ENCODE data around the gene ZSCAN16. TPM values are rescaled to one million over a fixed set of nuclear protein-coding genes. Genes with fewer than 3 reads are reported as not detected.
A peak's percentile ranks its signal among the peaks of the same experiment; 100 is the strongest.

Gene ZSCAN16
- total and polyA plus RNA-seq, 9 of the 15 experiments (the other 6 are each of a cell fraction or from before 2014, with no cell fraction given): 0.08 TPM; not detected in 8

GRCh38 chr6:28141500-28142329 lies 17.3 kb downstream of the ZSCAN16 start, which contains the start of gene ZKSCAN8 (continued):
- peak; percentile 59; the same call in 1 of the 2 replicates for TF ChIP-seq GTF2E2 (tag; IDR thresholded peaks at IDR 0.05)
- TF ChIP-seq, protein P1, sequence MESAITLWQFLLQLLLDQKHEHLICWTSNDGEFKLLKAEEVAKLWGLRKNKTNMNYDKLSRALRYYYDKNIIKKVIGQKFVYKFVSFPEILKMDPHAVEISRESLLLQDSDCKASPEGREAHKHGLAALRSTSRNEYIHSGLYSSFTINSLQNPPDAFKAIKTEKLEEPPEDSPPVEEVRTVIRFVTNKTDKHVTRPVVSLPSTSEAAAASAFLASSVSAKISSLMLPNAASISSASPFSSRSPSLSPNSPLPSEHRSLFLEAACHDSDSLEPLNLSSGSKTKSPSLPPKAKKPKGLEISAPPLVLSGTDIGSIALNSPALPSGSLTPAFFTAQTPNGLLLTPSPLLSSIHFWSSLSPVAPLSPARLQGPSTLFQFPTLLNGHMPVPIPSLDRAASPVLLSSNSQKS (CRISPR knock-in tag; IDR thresholded peaks at IDR 0.05): no peak
- TF ChIP-seq KDM4B (IDR thresholded peaks at IDR 0.05; ENCODE audit: borderline replicate concordance in 2 of 2, low read depth in 1 of 2): peak in 1 of 2 experiments; percentile 89; a peak in 2 of 4 replicates
- TF ChIP-seq TOE1 (IDR thresholded peaks at IDR 0.05; ENCODE audit: borderline replicate concordance): peak; percentile 75; the same call in 1 of the 2 replicates
- TF ChIP-seq TOE1 (CRISPR knock-in tag; IDR thresholded peaks at IDR 0.05; ENCODE audit: borderline replicate concordance, low read depth): 0 out of 2 replicates have a peak, but pooled peaks have one; percentile 43
- peak; percentile 82; the same call in 1 of the 2 replicates for TF ChIP-seq HMGXB4 (CRISPR knock-in tag; IDR thresholded peaks at IDR 0.05)
- TF ChIP-seq RCOR1 (IDR thresholded peaks at IDR 0.05; ENCODE audit: borderline replicate concordance in 1 of 2, low read depth in 2 of 2, low read length in 2 of 2): peak; percentile 11 to 85; a peak in 2 of 4 replicates
- peak; percentile 96 for TF ChIP-seq ETV1 (tag; conservative IDR thresholded peaks at IDR 0.05; ENCODE audit: low read depth)
- TF ChIP-seq, protein P2, sequence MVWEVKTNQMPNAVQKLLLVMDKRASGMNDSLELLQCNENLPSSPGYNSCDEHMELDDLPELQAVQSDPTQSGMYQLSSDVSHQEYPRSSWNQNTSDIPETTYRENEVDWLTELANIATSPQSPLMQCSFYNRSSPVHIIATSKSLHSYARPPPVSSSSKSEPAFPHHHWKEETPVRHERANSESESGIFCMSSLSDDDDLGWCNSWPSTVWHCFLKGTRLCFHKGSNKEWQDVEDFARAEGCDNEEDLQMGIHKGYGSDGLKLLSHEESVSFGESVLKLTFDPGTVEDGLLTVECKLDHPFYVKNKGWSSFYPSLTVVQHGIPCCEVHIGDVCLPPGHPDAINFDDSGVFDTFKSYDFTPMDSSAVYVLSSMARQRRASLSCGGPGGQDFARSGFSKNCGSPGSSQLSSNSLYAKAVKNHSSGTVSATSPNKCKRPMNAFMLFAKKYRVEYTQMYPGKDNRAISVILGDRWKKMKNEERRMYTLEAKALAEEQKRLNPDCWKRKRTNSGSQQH (CRISPR knock-in tag; IDR thresholded peaks at IDR 0.05): no peak
- peak; percentile 80 for TF ChIP-seq HDAC2 (IDR thresholded peaks at IDR 0.05)
- TF ChIP-seq ZFX (CRISPR knock-in tag; IDR thresholded peaks at IDR 0.05): peak; percentile 100
- peak; percentile 97 for TF ChIP-seq FOXK1 (CRISPR knock-in tag; IDR thresholded peaks at IDR 0.05; ENCODE audit: borderline replicate concordance)
- TF ChIP-seq SNIP1 (IDR thresholded peaks at IDR 0.05; ENCODE audit: low read depth): peak; percentile 93
- TF ChIP-seq ADNP (tag; IDR thresholded peaks at IDR 0.05): no peak
- peak; percentile 89 for TF ChIP-seq C11orf30 (IDR thresholded peaks at IDR 0.05; ENCODE audit: low read depth)
- peak; percentile 100 for TF ChIP-seq PHF8 (IDR thresholded peaks at IDR 0.05; ENCODE audit: borderline replicate concordance, low read length)
- TF ChIP-seq ZNF224 (CRISPR knock-in tag; IDR thresholded peaks at IDR 0.05): no peak
- TF ChIP-seq TBP (optimal IDR thresholded peaks at IDR 0.05; ENCODE audit: low read depth, low read length): peak; percentile 93
- TF ChIP-seq, protein P3, sequence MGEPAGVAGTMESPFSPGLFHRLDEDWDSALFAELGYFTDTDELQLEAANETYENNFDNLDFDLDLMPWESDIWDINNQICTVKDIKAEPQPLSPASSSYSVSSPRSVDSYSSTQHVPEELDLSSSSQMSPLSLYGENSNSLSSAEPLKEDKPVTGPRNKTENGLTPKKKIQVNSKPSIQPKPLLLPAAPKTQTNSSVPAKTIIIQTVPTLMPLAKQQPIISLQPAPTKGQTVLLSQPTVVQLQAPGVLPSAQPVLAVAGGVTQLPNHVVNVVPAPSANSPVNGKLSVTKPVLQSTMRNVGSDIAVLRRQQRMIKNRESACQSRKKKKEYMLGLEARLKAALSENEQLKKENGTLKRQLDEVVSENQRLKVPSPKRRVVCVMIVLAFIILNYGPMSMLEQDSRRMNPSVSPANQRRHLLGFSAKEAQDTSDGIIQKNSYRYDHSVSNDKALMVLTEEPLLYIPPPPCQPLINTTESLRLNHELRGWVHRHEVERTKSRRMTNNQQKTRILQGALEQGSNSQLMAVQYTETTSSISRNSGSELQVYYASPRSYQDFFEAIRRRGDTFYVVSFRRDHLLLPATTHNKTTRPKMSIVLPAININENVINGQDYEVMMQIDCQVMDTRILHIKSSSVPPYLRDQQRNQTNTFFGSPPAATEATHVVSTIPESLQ (CRISPR knock-in tag; IDR thresholded peaks at IDR 0.05): peak; percentile 98
- TF ChIP-seq LCOR (CRISPR knock-in tag; IDR thresholded peaks at IDR 0.05): peak; percentile 93
- no peak for TF ChIP-seq MCM5 (IDR thresholded peaks at IDR 0.05; ENCODE audit: low read depth)
- TF ChIP-seq LEF1 (IDR thresholded peaks at IDR 0.05): no peak
